Karpas-422 (cell line): Measurements from ENCODE around the gene EPN2. TPM values are rescaled to one million over a fixed set of nuclear protein-coding genes. Genes with fewer than 3 reads are reported as not detected.
"Not testable (repeated sequence)": the region's sequence is repeated elsewhere in the genome, so short reads cannot be mapped to it uniquely, and the experiment has no call there.

Experiments used
- DNase-seq: peaks from one replicate; pipeline ENCODE4 v3.0.0-alpha.2; 2015
- H2AFZ ChIP-seq: fragments of 200-600 bp; sonication (generic); 2 replicates; pipeline ENCODE4 v1.6.1; 2014; ENCODE audit warnings: antibody characterized with exemption, low read length, mixed read lengths
- H3K27ac ChIP-seq: fragments of 200-600 bp; sonication (generic); 2 replicates; pipeline ENCODE4 v1.5.1; 2014; ENCODE audit warnings: mild to moderate bottlenecking, low read length, moderate library complexity
- H3K27me3 ChIP-seq: fragments of 200-600 bp; sonication (generic); 2 replicates; pipeline ENCODE4 v1.6.1; 2014; ENCODE audit warnings: low read length, mixed read lengths
- H3K36me3 ChIP-seq: fragments of 200-600 bp; sonication (generic); 2 replicates; pipeline ENCODE4 v1.6.1; 2014; ENCODE audit warnings: low read length, mixed read lengths; ENCODE audit not compliant: insufficient read depth
- H3K4me1 ChIP-seq: fragments of 200-600 bp; sonication (generic); 2 replicates; pipeline ENCODE4 v1.6.1; 2014; ENCODE audit warnings: mild to moderate bottlenecking, low read length, mixed read lengths
- H3K4me2 ChIP-seq: fragments of 200-600 bp; sonication (generic); 2 replicates; pipeline ENCODE4 v1.6.1; 2014; ENCODE audit warnings: low read length, low read depth, mild to moderate bottlenecking; ENCODE audit not compliant: poor library complexity, severe bottlenecking
- H3K4me3 ChIP-seq: fragments of 200-600 bp; sonication (generic); 2 replicates; pipeline ENCODE4 v1.5.1; 2014; ENCODE audit warnings: mild to moderate bottlenecking, antibody characterized with exemption, low read length, mixed read lengths
- H3K79me2 ChIP-seq: fragments of 200-600 bp; sonication (generic); 2 replicates; pipeline ENCODE4 v1.6.1; 2014; ENCODE audit warnings: mild to moderate bottlenecking, low read length, mixed read lengths
- H3K9ac ChIP-seq: fragments of 200-600 bp; sonication (generic); 2 replicates; pipeline ENCODE4 v1.6.0; 2014; ENCODE audit warnings: low read length
- H3K9me2 ChIP-seq: fragments of 200-600 bp; sonication (generic), shearing (Covaris generic); replicated peaks from 2 replicates; pipeline ENCODE4 v1.6.0; 2014; ENCODE audit warnings: mild to moderate bottlenecking, low read length, moderate library complexity; ENCODE audit not compliant: insufficient read depth
- H3K9me3 ChIP-seq: fragments of 300-700, 200-600 bp; sonication (generic); 2 replicates; pipeline ENCODE4 v1.6.1; 2014; ENCODE audit warnings: low read length, mixed read lengths
- H4K20me1 ChIP-seq: fragments of 200-600 bp; sonication (generic); 2 replicates; pipeline ENCODE4 v1.6.1; 2014; ENCODE audit warnings: mild to moderate bottlenecking, antibody characterized with exemption, low read length, low read depth; ENCODE audit not compliant: insufficient read depth
- total RNA-seq: library from RNA; depleted of rRNA; stranded (reverse); fragments of >200 nt; shearing (Covaris generic); gene quantifications from 2 replicates; pipeline ENCODE4 v1.2.3, GENCODE V29; 2014; ENCODE audit warnings: low replicate concordance

The EPN2 gene
- total RNA-seq, 1 experiment from 2014 or later = 17.6 TPM

DNA sequence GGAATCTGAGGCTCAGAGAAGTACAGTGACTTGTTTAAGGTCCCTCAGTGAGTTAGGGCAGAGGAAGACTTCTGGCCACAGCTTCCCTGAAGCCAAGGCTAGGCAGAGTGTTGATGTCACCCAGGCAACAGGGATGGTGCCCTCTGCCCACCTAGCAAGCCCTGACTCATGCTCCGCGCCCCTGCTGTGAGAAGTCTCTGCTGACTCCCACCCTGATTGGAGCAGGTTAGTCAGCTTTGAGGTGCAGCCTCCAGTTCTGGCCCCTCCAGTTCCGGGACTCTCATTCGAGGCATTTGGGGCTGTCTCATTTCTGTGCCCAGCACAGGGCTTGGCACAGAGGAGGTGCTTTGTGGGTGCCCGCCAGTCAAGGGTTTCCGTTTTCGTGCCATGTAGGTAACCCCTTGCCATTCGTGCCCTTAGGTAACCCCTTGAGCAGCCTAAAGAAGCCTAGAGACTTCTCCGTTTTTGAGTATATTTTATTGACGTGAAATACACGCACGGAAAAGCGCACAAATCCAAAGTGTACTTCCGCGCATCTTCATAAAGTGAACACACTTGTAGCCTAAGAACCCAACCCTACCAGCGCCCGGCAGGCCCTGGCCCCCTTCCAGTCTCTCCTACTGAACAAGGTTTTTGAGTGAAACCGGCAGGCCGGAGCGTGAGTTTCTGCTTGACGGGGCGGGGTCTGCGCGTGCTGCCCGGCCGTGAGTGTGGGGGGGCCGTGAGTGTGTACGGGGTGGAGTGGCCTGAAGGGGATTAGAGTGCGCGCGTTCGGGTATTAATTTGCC is 621 bp upstream of the EPN2 start:
- not testable (repeated sequence) for DNase-seq, H3K9me3 ChIP-seq, H3K27ac ChIP-seq, H3K36me3 ChIP-seq, H3K4me3 ChIP-seq, H3K27me3 ChIP-seq, H3K4me2 ChIP-seq, H3K9me2 ChIP-seq, H3K79me2 ChIP-seq, H2AFZ ChIP-seq, H3K9ac ChIP-seq, H3K4me1 ChIP-seq
- H4K20me1 ChIP-seq = 0 out of 2 replicates have a peak, but pooled peaks cover 14% of the 10 kb centered on the region

DNA sequence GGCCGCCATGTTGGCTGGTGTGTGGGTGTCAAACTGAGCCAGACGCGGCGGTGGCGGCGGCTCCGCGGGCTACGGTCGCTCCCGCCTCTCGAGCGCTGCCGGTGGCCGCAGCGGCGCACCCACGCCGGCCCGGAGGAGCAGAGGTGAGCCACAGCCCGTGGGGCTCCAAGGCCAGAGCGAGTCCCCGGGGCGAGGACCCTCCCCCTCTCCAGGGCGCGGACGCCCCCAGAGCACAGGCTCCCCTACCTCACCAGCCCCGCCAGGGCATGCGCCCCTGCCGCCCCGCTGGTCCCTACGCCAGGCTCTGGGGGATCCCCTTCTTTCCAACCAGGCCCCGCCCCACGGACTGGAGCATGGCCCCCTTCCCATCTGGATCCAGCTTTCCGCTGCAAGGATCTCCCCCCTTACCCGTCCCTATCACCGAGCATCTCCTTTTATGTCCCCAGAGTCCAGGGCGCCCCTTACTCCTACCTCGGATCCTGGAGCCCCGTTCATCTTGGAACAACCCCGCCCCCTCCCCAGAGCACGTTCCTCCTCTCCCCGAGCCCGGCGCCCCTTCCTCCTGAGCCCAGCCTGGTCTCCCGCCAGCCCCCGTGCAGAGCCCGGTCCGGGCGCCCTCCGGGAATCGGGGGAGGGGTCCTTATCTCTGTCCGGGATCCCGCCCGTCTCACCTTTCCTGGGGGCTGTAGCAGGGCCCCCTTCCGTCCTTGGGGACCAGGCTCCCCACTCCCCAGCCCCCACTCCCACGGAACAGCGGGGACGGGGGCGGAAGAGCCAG is 412 bp downstream of the EPN2 start:
- Histone ChIP-seq H2AFZ (peak overlapping the region; percentile 84; the same call in 1 of the 2 replicates), H3K4me1 (peaks cover 6% of the 10 kb centered on the region), H3K9me3 (no peaks in the 10 kb centered on the region), H4K20me1 (0 out of 2 replicates have a peak, but pooled peaks cover 14% of the 10 kb centered on the region), H3K36me3 (no peaks in the 10 kb centered on the region), H3K79me2 (no peaks in the 10 kb centered on the region), H3K9me2 (no peaks in the 10 kb centered on the region), H3K27ac (no peak overlapping the region), H3K4me3 (peak overlapping the region; percentile 71), H3K9ac (peak overlapping the region; percentile 80), H3K27me3 (no peaks in the 10 kb centered on the region), H3K4me2 (peak overlapping the region; percentile 91)
- DNase-seq = peak; percentile 51

DNA sequence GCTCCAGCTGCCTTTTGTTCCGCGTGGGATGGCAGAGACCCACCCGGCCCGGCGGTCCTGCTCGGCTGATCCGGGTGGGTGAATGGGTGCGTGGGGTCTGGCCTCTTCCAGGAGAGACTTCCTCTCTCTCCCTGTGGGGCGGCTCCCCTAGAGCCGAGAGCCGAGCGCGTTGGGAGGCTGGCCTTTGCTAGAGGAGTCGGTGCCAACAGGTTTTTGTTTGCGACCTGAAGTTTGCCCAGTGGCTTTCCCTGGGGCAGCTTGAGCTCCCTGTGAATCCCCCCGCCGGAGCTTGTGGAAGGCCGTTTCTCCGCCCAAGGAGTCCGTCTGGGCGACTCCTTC is 970 bp downstream of the EPN2 start:
- 0 out of 2 replicates have a peak, but pooled peaks cover 14% of the 10 kb centered on the region for H4K20me1 ChIP-seq
- no peak for DNase-seq
- no peaks in the 10 kb centered on the region for H3K36me3 ChIP-seq
- no peaks in the 10 kb centered on the region for H3K9me3 ChIP-seq
- H3K4me1 ChIP-seq = peaks cover 6% of the 10 kb centered on the region
- no peak overlapping the region for H3K27ac ChIP-seq
- no peak overlapping the region for H2AFZ ChIP-seq
- peak overlapping the region; percentile 91 for H3K4me2 ChIP-seq
- peak overlapping the region; percentile 80; the same call in 1 of the 2 replicates for H3K9ac ChIP-seq
- H3K27me3 ChIP-seq = no peaks in the 10 kb centered on the region
- peak overlapping the region; percentile 71 for H3K4me3 ChIP-seq
- H3K9me2 ChIP-seq = no peaks in the 10 kb centered on the region
- no peaks in the 10 kb centered on the region for H3K79me2 ChIP-seq

DNA sequence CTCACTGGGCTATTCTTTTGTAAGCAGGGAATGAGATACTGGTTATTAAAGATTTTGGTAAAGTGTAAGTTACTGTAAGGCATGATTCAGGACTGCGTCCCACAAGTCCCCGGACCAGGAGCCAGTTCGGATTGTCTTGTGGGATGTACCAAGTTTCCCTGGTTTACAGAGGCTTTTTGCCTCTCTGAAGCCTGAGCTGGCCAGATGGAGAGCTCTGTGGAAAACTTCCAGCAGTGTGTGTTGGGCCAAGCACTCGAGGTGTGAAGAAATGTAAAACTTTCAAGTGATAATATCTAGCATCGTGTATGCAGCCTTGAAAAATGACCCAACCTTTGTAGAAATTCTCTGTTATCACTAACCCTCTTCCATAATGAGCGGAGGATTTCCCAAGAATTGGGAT is 2.4 kb downstream of the EPN2 start:
- H3K4me3 ChIP-seq = no peak overlapping the region
- H3K4me1 ChIP-seq = peaks cover 6% of the 10 kb centered on the region

DNA sequence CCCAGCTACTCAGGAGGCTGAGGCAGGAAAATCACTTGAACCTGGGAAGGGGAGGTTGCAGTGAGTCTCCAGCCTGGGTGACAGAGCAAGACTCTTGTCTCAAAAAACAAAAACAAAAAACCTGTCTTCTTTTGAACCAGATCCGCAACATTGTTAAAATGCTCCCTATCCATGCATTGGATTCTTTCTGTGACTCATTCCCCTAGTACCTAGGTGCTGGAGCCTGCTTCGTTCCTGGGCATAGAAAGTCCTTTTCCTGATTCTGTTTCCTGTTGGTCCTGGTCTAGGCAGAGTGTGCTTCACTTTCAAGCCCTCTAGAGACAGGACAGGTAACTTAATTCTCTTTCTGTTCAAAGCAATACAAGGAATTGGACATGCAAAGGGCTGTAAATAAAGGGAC is 5.2 kb downstream of the EPN2 start:
- H2AFZ ChIP-seq = no peak overlapping the region
- no peak overlapping the region for H3K4me3 ChIP-seq
- no peak for DNase-seq
- H3K4me1 ChIP-seq = peaks cover 9% of the 10 kb centered on the region
- no peak overlapping the region for H3K27ac ChIP-seq
- peaks cover 23% of the 10 kb centered on the region; the same call in 1 of the 2 replicates for H4K20me1 ChIP-seq
- H3K27me3 ChIP-seq = no peaks in the 10 kb centered on the region
- H3K9me2 ChIP-seq = no peaks in the 10 kb centered on the region
- H3K9me3 ChIP-seq = no peaks in the 10 kb centered on the region
- no peaks in the 10 kb centered on the region for H3K79me2 ChIP-seq
- H3K4me2 ChIP-seq = no peak overlapping the region
- H3K36me3 ChIP-seq = no peaks in the 10 kb centered on the region
- no peak overlapping the region for H3K9ac ChIP-seq

More for the DNA sequence above, 2.4 kb downstream of the EPN2 start:
- Histone ChIP-seq H3K9me3 (no peaks in the 10 kb centered on the region), H3K9me2 (no peaks in the 10 kb centered on the region), H3K36me3 (no peaks in the 10 kb centered on the region), H3K9ac (no peak overlapping the region), H4K20me1 (peaks cover 14% of the 10 kb centered on the region; the same call in 1 of the 2 replicates), H3K27me3 (no peaks in the 10 kb centered on the region), H2AFZ (no peak overlapping the region), H3K4me2 (no peak overlapping the region), H3K79me2 (no peaks in the 10 kb centered on the region), H3K27ac (no peak overlapping the region)
- no peak for DNase-seq

DNA sequence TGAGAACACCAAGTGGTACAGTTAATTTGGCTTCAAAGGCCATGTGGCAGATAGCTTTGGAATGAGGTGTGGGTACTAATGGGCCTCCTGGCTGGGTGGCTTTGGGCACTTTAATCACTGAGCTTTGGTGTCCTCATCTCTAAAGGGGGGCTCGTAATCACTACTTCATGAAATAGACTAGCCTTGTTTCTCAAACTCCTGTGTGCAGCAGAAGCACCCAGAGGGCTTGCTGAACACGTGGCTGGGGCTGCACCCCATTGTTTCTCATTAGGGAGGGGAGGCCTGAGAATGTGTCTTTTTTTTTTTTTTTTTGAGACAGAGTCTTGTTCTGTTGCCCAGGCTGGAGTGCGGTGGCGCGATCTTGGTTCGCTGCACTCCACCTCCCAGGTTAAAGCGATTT is 5.8 kb downstream of the EPN2 start:
- H3K4me2 ChIP-seq = no peak overlapping the region
- no peak overlapping the region for H3K4me3 ChIP-seq
- H3K27ac ChIP-seq = no peak overlapping the region
- peaks cover 29% of the 10 kb centered on the region; the same call in 1 of the 2 replicates for H4K20me1 ChIP-seq
- H3K4me1 ChIP-seq = peaks cover 7% of the 10 kb centered on the region
- H3K36me3 ChIP-seq = no peaks in the 10 kb centered on the region
- H3K9me3 ChIP-seq = no peaks in the 10 kb centered on the region
- no peak for DNase-seq
- no peaks in the 10 kb centered on the region for H3K9me2 ChIP-seq
- H3K27me3 ChIP-seq = no peaks in the 10 kb centered on the region
- H3K9ac ChIP-seq = no peak overlapping the region
- H3K79me2 ChIP-seq = no peaks in the 10 kb centered on the region
- no peak overlapping the region for H2AFZ ChIP-seq

DNA sequence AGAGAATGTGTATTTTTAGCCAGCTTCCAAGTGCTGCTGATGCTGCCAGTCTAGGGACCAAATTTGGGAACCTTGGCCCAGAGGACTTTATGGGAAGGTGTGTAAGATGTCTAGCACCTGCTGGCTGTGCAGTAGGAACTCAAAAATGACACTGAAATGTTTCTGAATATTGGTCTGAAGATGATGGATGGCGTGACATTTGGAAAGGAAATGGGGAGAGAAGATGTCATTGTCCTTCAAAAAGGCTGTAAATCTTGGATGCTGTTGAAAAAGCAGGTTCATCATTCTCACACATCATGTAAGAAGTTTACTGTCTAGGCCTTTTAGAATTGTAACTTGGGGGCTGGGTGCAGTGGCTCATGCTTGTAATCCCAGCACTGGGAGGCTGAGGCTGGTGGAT is 6.7 kb downstream of the EPN2 start:
- Histone ChIP-seq H2AFZ (no peak overlapping the region), H3K9ac (no peak overlapping the region), H3K4me3 (no peak overlapping the region), H3K9me3 (no peaks in the 10 kb centered on the region), H3K27me3 (no peaks in the 10 kb centered on the region), H3K27ac (no peak overlapping the region), H4K20me1 (peaks cover 27% of the 10 kb centered on the region; the same call in 1 of the 2 replicates), H3K4me2 (no peak overlapping the region), H3K9me2 (no peaks in the 10 kb centered on the region), H3K4me1 (peaks cover 9% of the 10 kb centered on the region), H3K36me3 (no peaks in the 10 kb centered on the region), H3K79me2 (no peaks in the 10 kb centered on the region)
- DNase-seq = no peak

DNA sequence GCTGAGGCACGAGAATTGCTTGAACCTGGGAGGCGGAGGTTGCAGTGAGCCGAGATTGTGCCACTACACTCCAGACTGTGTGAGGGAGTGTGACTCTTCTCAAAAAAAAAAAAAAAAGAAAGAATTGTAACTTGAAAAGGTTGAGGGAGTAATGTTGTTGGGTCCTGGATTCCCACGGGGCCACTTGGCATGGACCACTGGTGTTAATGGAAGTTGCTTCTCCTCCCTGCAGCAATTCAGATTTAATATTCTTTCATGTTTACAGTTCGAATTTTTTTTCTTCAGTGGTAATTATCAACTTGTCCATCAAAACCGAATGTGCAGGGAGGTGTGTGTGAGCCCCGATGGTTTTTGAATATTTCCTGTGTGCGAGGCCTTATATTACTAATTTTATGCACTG is 7.2 kb downstream of the EPN2 start:
- Histone ChIP-seq H3K27ac (no peak overlapping the region), H3K4me1 (peaks cover 9% of the 10 kb centered on the region), H3K9me2 (no peaks in the 10 kb centered on the region), H3K4me2 (no peak overlapping the region), H3K79me2 (no peaks in the 10 kb centered on the region), H3K4me3 (no peak overlapping the region), H3K27me3 (no peaks in the 10 kb centered on the region), H3K36me3 (no peaks in the 10 kb centered on the region), H4K20me1 (peaks cover 33% of the 10 kb centered on the region; the same call in 1 of the 2 replicates), H2AFZ (no peak overlapping the region), H3K9me3 (no peaks in the 10 kb centered on the region), H3K9ac (no peak overlapping the region)
- no peak for DNase-seq
